NOMO-1 (cell line): ENCODE measurements around the gene ZEB2.

Experiments
- DNase-seq, 2 experiments: peaks; one replicate each; lab custom pipeline; 2025; ENCODE audit not compliant: unreplicated experiment in 2 of 2; lab: John Stamatoyannopoulos, UW

ZEB2 gene

DNA sequence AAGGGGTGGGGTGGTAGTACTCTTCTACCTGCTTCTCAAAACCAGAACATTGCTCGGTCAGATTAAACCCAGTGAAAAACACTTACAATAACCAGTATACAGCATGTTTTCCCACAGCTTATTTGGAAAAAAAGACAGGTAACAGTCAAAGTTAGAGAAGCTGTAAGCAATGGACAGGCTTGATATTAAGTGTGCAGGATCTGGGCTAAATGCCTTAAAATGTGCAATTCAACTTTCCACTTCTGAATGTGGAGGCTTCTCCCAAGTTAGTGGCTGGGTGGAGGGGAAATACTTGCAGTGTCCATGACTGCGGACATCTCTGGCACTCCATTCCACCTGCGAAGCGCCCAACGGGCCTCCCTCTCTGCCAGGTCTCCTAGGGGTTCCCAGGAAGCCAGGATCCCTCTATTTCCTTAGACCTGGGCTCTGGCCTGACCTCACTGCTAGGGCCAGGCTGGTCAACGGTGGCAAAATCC is 5.3 kb downstream of the ZEB2 start:
- DNase-seq = peak in 1 of 2 experiments; percentile 31

DNA sequence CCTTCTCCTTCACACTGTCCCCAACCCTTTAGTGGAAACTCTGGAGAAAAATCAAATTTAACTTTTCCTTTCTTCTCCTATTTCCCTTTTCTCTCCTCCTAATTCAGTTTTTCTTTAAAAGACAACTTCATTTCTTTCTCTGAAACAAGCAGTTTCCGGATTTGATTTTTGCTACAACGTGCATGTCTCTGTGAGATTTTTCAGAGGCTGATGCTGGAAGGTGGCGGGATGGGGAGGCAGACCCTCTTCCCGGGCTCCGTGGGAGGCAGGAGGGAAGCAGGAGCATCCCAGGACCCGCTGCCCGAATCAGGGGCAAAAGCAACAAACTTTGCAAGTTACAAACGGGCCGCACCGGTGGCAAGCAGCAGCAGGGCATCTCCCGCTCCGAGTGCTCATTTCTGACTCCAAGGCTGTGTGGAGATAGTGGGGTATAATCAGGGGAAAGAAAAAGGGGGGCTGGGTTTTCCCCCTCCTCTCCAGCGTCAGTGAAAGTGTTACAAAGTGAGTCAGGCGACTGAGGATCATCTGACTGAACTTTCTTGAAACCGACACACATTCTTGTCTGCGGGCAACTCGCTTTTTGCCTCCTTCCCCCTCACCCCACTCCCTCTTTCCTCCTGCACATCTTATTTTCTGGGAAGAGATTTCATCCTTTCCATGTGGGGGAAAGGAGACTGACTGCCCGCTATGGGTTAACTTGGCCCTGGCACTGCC is 6.4 kb downstream of the ZEB2 start:
- no peak for DNase-seq

DNA sequence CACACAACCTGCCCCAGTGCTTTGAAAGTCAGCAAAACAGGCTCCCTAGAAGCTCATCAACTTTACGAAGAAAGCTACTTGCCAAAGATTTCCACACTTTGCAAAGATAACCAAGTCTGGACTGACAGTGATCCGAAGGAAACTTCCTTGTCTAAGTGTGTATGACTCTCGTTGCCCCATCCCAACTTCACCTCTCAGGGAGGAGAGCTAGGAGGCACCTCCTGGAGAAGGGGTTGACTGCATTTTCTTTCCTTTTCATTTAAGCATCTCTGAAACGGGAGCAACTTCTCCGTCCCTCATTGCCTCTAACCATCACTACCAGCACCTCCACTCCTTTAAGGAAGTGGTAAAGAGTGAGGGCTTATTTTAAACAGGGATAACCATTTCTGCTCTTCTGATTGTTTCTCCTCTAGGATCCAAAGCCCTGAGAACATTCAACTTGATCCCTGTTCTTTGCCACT is 7.0 kb downstream of the ZEB2 start:
- DNase-seq = peak in 1 of 2 experiments; percentile 26

DNA sequence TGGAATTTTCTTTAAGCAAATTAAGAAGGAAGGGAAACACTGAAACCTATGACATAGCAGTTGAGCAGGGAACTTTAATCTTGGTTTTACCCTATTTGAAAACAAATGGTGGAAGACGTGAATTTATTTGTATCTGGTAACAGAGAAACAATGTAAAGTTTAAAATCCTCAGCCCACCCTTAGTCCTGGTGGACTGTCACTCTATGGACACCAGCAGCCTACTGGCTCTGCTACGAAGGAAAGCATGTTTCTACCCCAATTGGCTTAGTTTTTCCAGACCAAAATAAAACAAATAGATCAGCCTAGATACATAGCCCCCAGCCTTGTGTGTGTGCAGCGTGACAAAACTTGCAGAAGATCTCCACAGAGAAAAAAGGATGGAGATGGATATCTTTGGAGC is 7.4 kb downstream of the ZEB2 start:
- no peak for DNase-seq

DNA sequence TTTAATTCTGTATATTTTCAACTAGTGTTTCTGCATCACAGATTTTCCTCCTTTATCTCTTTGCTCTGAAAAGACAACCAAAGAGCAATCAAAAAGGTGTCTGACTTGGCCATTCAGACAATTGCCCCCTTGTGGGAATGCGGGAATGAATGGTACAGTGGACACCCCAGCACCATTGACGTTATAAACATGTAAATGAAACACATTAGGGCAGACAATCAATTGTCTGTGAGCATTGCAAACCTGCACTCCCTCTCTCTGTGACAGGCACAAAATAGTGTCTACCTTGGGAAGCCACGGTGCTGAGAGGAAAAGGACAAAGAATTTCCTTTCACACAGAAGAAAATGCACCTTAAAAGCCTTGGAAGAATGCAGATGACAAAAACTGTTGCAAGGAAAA is 8.0 kb downstream of the ZEB2 start:
- DNase-seq = no peak

DNA sequence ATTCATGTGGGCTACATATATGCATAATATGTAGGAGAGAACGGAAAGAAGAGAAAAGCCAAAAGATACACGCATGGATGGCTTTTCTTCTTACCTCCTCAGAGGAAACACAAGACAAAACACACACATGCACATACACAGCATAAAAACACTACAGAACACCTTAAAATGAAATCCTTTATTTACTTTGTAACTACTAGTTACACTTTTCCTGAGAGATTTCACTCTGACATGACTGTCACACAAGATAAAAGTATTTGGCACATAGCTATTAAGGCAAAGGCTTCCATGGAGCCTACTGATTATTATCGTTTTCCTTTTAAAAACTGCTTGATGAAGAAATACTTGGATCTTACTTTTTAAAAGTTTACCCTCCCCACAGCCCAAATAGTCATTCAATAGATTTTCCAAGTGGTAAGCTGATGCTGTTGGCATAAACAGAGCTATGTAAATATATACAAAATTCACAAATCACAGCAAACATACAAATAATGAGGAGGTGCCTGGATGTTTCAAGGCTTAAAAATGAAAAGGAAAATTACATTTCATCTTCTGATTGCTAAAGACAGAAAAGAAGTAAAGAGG is 8.6 kb downstream of the ZEB2 start:
- DNase-seq = no peak

DNA sequence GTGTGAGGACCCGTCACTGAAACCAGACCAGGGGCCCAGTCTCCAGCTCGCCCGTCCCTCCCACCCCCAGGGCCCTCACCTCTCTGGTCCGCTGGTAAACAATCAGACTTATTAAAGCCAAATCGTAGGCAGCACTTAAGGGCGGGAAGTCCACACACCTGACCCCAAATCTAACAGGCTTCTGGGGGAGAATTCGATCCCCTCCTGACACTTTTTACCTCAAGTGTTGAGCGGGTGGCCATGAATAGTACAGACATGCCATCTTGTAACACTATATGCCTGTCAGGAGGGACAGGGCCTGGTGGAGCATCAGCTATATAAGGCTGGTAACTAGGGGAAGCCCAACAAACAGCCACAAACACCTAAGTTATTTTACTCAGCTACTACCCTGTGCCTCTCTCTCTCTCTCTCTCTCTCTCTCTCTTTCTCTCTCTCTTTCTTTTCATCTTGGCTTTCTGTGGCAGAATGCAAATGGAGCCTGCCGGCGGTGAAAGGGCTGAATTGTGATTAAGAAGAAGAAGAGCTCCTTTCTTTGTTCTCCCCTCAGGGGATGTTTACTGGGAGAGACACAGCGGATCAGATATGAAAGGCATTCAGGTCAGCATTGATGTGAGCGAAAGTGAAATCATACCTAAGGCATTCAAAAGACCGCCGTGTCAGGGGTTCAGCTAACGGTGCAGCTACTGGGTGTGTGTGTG is 9.5 kb downstream of the ZEB2 start:
- peak in 1 of 2 experiments; percentile 44 for DNase-seq

DNA sequence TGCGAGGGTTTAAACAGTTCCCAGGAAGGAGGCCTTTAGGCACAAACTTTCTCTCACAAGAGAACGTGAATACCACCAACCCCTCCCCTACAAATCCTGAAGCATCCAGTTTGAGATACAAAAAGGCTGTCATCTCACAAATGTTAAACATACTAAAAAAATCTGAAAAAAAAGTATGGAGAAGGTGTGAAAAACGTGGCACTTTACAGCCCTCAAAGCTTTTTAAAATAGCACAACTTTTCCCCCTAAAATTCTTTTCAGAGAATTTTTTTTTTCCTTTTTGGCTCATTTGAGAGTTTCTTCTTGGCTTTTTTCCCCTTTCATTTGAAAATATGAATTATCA is 10.1 kb downstream of the ZEB2 start:
- no peak for DNase-seq

DNA sequence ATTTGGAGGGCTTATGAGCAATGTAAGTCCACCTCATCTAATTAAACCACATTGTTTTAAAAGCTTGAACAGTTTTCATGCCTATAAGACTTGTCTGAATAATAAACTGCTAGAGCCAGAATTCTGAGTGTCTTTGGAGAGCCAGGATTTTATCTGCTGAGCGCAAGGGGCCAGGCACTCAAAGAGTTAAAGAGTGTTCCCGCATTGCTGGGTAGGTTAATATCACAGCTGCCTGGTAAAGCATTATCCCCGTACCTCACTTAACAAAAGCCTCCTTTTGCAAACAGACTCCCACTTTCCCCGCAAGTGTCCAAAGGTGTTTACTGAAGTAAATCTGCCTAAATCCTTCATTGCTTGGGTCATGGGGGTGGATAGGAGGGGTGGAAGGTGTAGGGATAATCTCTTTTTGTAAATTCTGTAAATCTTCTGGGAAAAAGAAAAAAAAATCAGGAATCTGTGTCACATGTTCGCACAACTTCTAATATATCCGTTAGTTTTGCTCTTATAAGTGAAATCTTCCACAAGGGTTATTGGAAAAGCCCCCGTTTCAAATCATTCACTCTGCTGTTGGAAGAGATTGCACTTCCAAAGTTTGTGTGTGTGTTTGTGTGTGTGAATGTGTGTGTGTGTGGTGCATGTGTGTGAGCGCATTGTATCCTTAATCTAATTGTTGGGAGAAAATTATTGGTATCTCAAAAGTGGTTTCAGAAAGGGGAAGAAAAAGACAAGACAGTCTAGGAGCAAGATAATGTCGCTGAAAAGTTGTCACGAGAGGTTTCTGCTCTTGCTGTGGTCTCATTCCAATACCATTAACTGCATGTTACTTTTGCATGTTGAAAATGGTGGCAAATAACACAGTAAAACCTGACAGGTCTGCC is 10.7 kb downstream of the ZEB2 start:
- DNase-seq = peak in 1 of 2 experiments; percentile 52

DNA sequence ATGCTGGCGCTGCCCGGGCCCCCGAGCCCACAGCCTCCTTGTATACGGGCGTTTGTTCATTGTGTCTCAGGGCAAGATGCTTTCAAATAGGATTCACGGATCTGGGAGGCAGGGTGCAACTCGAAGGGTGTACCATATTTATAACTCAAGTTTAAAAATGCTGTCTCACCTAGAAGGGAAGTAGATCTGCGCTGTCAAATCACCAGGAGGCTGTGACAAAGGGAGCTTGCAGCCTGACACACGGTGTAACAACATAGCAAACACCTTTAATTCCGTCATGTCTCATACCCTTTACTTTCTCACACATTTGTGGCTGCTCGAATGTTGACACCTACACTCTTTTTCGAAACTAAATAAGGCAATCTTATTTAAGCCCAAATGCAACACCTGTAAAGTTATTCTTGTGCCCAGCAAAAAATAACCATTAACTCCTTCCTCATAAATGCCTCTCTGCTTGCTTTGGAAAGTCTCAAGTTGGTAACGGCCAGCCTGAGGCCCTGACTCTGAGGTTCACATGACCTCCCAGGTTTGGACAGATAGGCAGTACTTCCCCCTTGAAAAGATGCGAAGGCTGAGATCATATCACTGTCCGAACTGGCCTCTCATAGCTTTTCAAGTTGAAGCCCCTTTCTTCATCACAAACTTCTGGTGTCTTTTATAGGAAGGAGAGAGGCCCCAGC is 11.6 kb downstream of the ZEB2 start:
- DNase-seq = peak; percentile 52 to 72

DNA sequence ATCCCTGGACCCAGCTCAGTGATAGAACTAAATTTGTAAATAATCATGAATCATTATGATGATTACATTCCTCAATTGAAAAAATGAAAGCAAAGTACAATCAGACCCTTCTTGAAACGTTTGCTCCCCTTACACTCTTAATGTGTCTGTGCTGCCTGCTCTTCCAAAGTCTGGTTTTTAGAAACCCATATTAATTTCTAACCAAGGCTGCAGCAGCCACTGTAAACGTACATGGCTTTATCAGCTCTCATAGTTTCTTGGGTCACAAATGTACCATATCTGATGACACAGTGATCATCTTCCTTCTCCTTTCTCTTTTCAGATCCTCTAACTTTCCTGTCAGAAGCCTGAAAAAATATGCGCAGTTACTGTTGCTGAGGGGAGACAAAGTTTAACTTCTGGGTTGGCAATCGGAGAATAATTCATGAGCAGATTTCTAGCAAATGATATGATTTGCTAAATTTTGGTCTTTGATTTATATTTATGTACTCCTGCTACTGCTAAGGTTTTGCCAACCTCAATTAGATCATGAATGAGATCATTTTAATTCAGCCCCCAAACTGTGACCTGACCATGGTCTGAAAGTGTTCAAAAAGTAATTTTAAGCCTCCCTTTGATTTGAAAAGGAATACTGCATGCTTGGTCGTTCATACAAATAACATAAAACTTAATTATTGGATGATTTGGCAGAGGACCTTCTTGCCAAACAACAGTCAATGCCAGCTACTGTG is 12.3 kb downstream of the ZEB2 start:
- DNase-seq = peak in 1 of 2 experiments; percentile 52

DNA sequence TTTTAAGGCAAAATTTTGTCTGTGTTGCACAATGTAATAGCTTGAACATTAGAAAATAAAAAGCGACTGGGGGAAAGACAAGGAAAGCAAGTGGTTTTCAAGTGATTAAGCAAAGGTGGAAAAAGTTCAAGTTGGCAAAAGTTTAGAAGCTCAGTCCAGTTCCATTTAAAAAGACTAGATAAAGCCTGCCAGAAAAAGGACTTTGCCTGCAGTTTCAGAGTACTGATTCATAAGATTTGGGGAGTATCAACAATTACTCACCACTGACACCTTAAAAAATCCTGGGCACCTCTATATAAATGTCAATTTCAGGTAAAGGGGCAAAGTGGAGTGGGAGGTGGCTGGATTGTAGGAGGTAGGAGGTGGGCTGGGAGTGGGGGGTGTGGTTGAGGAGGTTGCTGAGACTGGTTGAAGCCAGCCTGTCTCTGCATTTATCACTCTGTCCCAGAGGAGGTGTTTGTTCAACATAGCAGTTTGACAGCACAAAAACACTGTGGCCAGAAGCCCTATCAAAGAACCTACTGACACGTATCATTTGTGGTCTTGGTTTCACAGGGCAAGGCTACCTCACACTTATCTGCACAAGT is 14.6 kb downstream of the ZEB2 start:
- no peak for DNase-seq

DNA sequence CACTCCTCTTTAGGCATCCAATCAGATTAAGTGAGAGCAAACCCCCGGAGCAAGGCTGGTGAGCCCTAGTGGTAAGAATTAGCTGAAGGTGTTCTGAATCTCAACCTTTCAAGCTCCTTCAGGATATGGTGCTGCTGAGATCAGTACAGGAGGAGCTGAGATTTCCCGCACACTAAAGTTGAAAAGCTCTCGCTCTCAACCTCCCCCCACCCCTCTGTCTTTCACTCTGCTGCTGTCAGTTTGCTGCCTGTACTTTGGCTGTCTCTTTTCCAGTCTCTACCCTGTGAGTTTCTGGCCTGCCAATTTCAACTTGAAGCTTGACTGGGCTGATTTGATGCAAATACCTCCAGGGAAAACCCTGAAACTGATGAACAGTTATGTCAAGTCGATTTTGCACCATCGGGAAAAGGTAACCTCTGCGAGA is 15.7 kb downstream of the ZEB2 start:
- no peak for DNase-seq

DNA sequence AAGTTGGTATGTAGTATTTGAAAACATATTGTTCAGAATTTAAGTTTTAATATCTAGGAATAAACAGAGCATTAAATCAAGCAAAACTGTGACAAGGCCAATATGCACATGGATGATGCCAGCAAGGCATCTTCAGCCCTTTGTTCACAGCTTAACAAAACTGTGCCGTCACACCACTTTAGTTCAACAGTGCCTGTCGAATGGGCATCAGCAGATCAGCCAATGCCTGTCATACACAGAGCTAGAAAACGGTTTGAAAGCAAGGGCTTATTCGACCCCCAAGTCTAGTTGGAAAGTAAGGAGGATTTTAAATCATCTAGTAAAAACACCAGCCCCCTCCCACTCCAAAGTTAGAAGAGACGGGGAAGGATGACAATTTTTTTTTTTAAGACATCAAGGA is 16.7 kb downstream of the ZEB2 start:
- DNase-seq = no peak

DNA sequence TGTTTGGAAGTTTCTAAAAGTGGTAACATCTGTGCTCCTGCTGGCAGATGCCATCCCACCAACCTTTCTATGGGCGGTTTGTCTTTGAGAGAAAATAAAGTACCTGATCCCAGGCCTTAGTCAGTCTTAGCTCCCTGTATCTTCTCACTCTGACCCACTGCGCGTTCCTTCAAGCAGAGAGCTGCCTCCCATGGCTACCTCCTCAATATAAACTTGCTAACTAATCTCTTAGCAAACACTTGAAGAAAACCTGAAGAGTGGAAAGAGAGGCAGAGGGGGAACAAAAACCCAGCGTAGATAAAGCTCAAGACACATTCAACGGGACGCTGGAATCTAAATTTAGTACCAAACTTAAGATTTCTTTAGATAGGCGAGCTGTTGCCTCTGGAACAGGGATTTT is 17.6 kb downstream of the ZEB2 start:
- no peak for DNase-seq

DNA sequence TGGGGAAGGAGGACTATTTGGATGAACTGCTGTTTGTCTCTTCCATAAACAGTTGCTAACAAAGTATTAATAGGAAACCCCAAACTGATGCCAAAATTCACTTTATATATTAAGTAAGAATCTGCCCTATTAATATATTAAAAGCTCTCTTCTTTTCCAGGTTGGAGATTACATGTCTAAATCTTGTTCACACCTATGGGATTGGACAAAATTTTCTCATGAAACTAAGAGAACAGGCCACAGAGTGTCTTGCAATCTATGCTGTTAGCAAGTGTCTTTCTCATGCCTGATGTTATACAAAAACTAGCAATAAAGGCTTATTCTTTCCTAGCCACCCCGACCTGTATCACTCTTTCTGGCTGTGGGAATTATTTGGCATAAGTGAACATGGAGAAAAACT is 18.3 kb downstream of the ZEB2 start:
- DNase-seq = no peak

DNA sequence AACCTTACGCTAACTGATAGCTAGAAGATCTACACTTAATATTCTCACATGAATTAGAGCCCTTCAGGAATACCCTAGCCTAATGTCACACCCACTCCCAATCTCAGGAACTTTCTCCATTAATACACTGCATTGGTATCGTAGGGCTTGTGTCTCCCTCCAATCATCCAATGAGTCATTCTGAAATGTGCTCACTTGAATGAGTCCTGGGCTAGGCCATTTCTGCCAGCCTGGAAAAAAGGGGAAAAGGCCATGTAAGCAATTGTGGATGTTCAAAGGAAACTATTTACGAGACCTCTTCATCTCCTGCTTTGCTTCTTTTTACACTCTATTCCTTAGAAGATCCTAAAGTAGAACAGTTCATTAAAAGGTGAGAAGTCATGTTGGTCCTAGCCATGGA is 18.8 kb downstream of the ZEB2 start:
- DNase-seq = no peak

DNA sequence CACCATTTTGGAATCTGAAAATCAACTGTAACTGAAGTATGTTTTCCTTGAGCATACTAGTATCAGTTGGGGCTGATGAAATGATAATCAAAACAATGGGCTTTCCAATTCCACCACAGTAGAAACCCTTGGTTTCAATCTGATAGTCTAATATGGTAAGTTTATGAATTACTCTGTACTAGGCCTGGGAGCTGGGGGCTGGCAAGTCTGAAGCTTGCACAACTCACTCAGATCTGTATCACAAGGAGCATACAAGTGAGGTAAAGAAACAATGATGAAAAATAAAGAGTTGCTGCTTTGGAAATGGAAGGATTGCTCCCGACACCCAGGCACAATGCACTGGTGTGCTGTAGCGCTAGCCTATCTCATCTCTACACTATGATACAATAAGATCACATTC is 19.4 kb downstream of the ZEB2 start:
- no peak for DNase-seq

DNA sequence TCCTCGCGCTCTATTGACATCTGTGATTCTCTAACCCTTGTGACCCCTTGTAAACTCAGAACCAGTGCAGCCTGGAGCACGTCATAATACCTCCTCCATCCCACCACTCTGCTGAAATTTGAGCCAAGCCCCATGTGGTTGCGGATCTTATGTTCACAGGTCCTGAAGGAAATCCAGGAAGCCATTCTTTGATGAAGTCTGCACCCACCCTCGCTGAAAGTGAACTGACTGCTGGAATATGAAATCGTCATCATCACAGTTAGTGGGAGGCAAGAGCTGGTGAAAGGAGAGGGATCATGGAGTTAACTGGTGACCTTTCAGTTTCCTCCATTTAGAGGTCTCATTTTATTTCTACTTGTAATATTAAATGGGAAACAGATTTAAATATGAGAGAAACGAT is 21.6 kb downstream of the ZEB2 start:
- DNase-seq = no peak
